Esophagus squamous epithelium (tissue), 4 donors: ENCODE results near the gene KLF13.

Experiments used
- CTCF ChIP-seq, 6 experiments: fragments of 450-650 bp in 4 of 6; fragments of 200-600 bp in 2 of 6; sonication (generic) in 2 of 6; IDR thresholded peaks; one replicate each; pipeline ENCODE4 v1.5.1; 2016 to 2019; ENCODE audit warnings: antibody characterized with exemption in 6 of 6, mild to moderate bottlenecking in 4 of 6, moderate library complexity in 4 of 6
- POLR2A ChIP-seq, 4 donors: fragments of 450-650 bp; IDR thresholded peaks; one replicate each; pipeline ENCODE4 v1.6.1; 2017; ENCODE audit warnings: antibody characterized with exemption in 4 of 4, mild to moderate bottlenecking in 4 of 4, moderate library complexity in 3 of 4

GRCh38 chr15:31292391-31293015, 34.1 kb upstream of the KLF13 start:
- TF ChIP-seq CTCF (IDR thresholded peaks at IDR 0.05) (no peak), POLR2A (IDR thresholded peaks at IDR 0.05) (no peak)
